ENCODE data around the gene TM9SF1. TPM values are rescaled to one million over a fixed set of nuclear protein-coding genes. Genes with fewer than 3 reads are reported as not detected.
A peak's percentile ranks its signal among the peaks of the same experiment; 100 is the strongest.

TM9SF1 gene
- total and polyA plus RNA-seq, 9 of the 15 experiments (the other 6 are each of a cell fraction or from before 2014, with no cell fraction given), result 5.3 to 20.3 (median 11.8) TPM

DNA sequence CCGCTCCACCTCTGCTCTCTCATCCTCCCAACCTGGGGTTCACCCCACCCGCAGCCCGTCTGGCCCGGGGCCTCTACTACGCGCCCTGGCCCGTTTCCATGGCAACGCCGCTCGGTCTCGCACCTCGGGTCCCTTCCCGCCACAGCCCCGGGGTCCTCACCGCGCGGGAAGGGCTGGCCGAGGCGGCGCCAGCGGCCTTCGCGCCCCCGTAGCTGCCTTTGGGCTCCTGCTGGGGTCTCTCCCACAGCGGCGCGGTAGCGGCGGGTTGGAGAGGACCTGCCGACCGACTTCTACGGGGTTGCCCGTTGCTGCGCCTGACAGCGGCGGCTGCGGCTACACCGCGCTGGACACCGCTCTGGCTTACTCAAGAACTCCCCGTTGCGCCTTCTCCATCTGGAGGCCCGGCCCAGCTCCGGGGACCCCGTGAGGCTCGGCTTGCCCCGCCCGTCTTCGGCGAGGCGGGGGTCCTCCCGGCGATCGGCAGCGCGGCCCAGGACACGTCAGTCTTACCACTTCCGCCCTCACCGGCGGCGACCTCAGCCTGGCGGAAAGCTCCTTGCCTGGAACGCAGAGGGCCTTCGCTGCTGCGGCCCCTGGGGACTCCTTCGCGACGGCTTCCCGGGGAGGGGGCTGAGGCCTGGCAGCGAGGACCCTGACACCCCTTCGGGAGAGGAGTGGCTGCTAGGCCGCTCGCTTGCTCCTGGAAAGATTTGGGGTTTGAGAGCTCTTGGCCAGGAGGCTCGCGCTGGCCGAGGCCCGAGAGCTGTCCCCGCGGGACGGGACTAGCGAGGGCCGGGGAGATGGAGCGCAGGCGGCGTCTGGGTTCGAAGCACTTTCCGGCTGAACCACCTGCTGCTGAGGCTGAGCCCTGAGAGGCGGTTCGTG, at the start of gene TM9SF1 (continued):
- TF ChIP-seq, protein P1, sequence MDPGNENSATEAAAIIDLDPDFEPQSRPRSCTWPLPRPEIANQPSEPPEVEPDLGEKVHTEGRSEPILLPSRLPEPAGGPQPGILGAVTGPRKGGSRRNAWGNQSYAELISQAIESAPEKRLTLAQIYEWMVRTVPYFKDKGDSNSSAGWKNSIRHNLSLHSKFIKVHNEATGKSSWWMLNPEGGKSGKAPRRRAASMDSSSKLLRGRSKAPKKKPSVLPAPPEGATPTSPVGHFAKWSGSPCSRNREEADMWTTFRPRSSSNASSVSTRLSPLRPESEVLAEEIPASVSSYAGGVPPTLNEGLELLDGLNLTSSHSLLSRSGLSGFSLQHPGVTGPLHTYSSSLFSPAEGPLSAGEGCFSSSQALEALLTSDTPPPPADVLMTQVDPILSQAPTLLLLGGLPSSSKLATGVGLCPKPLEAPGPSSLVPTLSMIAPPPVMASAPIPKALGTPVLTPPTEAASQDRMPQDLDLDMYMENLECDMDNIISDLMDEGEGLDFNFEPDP (CRISPR knock-in tag; IDR thresholded peaks at IDR 0.05), result no peak
- peak in 1 of 2 experiments; percentile 58; a peak in 2 of 4 replicates for TF ChIP-seq HDAC1 (IDR thresholded peaks at IDR 0.05)
- TF ChIP-seq HMGN3 (IDR thresholded peaks at IDR 0.05; ENCODE audit: borderline replicate concordance, extremely low read depth, insufficient read length, low read depth, low read length), result peak; percentile 23
- 0 out of 2 replicates have a peak, but pooled peaks have one; percentile 6 for TF ChIP-seq SOX6 (IDR thresholded peaks at IDR 0.05)
- no peak for TF ChIP-seq CAMTA2 (CRISPR knock-in tag; conservative IDR thresholded peaks at IDR 0.05)
- TF ChIP-seq THRAP3 (IDR thresholded peaks at IDR 0.05; ENCODE audit: borderline replicate concordance), result no peak
- TF ChIP-seq RBFOX2 (IDR thresholded peaks at IDR 0.05; ENCODE audit: low read depth, low read length), result peak; percentile 97
- no peak for TF ChIP-seq YBX1 (IDR thresholded peaks at IDR 0.05)
- TF ChIP-seq, protein P2, sequence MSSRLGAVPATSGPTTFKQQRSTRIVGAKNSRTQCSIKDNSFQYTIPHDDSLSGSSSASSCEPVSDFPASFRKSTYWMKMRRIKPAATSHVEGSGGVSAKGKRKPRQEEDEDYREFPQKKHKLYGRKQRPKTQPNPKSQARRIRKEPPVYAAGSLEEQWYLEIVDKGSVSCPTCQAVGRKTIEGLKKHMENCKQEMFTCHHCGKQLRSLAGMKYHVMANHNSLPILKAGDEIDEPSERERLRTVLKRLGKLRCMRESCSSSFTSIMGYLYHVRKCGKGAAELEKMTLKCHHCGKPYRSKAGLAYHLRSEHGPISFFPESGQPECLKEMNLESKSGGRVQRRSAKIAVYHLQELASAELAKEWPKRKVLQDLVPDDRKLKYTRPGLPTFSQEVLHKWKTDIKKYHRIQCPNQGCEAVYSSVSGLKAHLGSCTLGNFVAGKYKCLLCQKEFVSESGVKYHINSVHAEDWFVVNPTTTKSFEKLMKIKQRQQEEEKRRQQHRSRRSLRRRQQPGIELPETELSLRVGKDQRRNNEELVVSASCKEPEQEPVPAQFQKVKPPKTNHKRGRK (tag; IDR thresholded peaks at IDR 0.05), result no peak
- TF ChIP-seq, protein P3, sequence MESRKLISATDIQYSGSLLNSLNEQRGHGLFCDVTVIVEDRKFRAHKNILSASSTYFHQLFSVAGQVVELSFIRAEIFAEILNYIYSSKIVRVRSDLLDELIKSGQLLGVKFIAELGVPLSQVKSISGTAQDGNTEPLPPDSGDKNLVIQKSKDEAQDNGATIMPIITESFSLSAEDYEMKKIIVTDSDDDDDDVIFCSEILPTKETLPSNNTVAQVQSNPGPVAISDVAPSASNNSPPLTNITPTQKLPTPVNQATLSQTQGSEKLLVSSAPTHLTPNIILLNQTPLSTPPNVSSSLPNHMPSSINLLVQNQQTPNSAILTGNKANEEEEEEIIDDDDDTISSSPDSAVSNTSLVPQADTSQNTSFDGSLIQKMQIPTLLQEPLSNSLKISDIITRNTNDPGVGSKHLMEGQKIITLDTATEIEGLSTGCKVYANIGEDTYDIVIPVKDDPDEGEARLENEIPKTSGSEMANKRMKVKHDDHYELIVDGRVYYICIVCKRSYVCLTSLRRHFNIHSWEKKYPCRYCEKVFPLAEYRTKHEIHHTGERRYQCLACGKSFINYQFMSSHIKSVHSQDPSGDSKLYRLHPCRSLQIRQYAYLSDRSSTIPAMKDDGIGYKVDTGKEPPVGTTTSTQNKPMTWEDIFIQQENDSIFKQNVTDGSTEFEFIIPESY (CRISPR knock-in tag; IDR thresholded peaks at IDR 0.05), result peak; percentile 50; the same call in 1 of the 2 replicates
- peak; percentile 84 for TF ChIP-seq GTF2E2 (tag; IDR thresholded peaks at IDR 0.05)
- TF ChIP-seq NEUROD1 (IDR thresholded peaks at IDR 0.05; ENCODE audit: borderline replicate concordance, low read depth, low read length, partially characterized antibody), result peak; percentile 6
- TF ChIP-seq TSC22D4 (tag; IDR thresholded peaks at IDR 0.05), result no peak
- TF ChIP-seq ZNF124 (CRISPR knock-in tag; IDR thresholded peaks at IDR 0.05), result no peak
- TF ChIP-seq, protein P4, sequence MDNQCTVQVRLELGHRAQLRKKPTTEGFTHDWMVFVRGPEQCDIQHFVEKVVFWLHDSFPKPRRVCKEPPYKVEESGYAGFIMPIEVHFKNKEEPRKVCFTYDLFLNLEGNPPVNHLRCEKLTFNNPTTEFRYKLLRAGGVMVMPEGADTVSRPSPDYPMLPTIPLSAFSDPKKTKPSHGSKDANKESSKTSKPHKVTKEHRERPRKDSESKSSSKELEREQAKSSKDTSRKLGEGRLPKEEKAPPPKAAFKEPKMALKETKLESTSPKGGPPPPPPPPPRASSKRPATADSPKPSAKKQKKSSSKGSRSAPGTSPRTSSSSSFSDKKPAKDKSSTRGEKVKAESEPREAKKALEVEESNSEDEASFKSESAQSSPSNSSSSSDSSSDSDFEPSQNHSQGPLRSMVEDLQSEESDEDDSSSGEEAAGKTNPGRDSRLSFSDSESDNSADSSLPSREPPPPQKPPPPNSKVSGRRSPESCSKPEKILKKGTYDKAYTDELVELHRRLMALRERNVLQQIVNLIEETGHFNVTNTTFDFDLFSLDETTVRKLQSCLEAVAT (IDR thresholded peaks at IDR 0.05), result 0 out of 4 replicates have a peak, but pooled peaks of 1 of the 2 experiments have one; percentile 14
- TF ChIP-seq ZNF12 (CRISPR knock-in tag; IDR thresholded peaks at IDR 0.05), result peak; percentile 53; the same call in 1 of the 2 replicates
- TF ChIP-seq ZNF384 (IDR thresholded peaks at IDR 0.05; ENCODE audit: low read depth, low read length), result no peak
- TF ChIP-seq ZNF778 (CRISPR knock-in tag; IDR thresholded peaks at IDR 0.05), result no peak
- TF ChIP-seq ELF1 (tag; IDR thresholded peaks at IDR 0.05), result peak; percentile 100
- no peak for TF ChIP-seq ZNF175 (CRISPR knock-in tag; IDR thresholded peaks at IDR 0.05; ENCODE audit: low read depth)
- no peak for TF ChIP-seq SRSF1 (IDR thresholded peaks at IDR 0.05; ENCODE audit: low read depth, low read length)
- no peak for TF ChIP-seq ZBED1 (IDR thresholded peaks at IDR 0.05)
- no peak for TF ChIP-seq ZNF668 (CRISPR knock-in tag; IDR thresholded peaks at IDR 0.05)
